Cardiac muscle cell (in vitro differentiated cells and primary cell): ENCODE results near the gene PTGS1. TPM values are rescaled to one million over a fixed set of nuclear protein-coding genes. Genes with fewer than 3 reads are reported as not detected.

Source experiments
- DNase-seq, 2 donors: peaks; one replicate each; pipeline versions ENCODE4 v3.0.0 to v3.0.0-alpha.2; 2010 to 2017; ENCODE audit warnings: low read depth in 1 of 2, low spot score in 1 of 2
- H3K27ac ChIP-seq: fragments of 200-600 bp; sonication (generic); 2 replicates; pipeline ENCODE4 v1.5.1; 2016
- H3K27me3 ChIP-seq: fragments of 200-600 bp; sonication (generic); 2 replicates; pipeline ENCODE4 v1.6.0; 2016; ENCODE audit warnings: control low read depth
- H3K36me3 ChIP-seq: fragments of 200-600 bp; sonication (generic); 2 replicates; pipeline ENCODE4 v1.5.1; 2016; ENCODE audit warnings: control low read depth
- H3K4me1 ChIP-seq: fragments of 200-600 bp; sonication (generic); 2 replicates; pipeline ENCODE4 v1.8.1; 2017; ENCODE audit warnings: low read depth, mild to moderate bottlenecking, mixed run types
- H3K4me3 ChIP-seq: fragments of 200-600 bp; sonication (generic); 2 replicates; pipeline ENCODE4 v1.5.1; 2016; ENCODE audit warnings: mild to moderate bottlenecking
- H3K9me3 ChIP-seq: fragments of 200-600 bp; sonication (generic); 2 replicates; pipeline ENCODE4 v1.5.1; 2017; ENCODE audit warnings: low read depth, mild to moderate bottlenecking, control low read depth
- polyA plus RNA-seq: library from polyadenylated mRNA; unstranded; fragments of >200 nt; fragmentation: Nextera tagmentation; extraction: Ambion mirVana; gene quantifications from 2 replicates; pipeline ENCODE4 v1.2.1, GENCODE V29; 2016
- total RNA-seq: library from RNA; depleted of rRNA; stranded (reverse); fragments of >200 nt; gene quantifications from 2 replicates; pipeline ENCODE4 v1.2.3, GENCODE V29; 2016
- TF ChIP-seq, protein P1 (sequence below): IDR thresholded peaks from 2 replicates; pipeline ENCODE4 v1.5.1; 2012; ENCODE audit warnings: low read depth, mild to moderate bottlenecking, low read length

PTGS1 gene
- total and polyA plus RNA-seq, 2 experiments from 2014 or later = 1.2 TPM; not detected in 1

DNA sequence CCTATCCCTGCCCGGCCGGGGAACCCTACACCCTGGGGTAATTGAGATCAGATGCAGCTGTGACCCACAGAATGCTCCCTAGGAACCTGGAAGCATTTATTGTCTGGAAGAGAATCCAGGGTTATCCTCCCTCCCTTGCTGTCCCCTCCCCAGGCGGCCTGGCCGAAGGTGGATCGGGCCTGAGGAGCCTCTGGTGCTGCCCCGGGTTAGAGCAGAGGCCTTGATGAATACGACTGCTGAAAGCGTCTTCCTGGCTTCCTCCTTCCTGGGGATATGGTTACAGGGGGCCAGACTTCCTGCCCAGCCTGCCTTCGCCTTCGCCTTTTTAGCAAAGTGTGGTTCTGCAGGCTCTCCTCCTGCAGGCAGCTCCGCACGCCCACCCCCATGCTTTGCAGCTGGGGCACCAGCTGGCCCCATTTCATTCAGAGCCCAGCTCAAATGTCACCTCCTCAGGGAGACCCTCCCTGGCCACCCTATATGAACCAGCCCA is 22.5 kb upstream of the PTGS1 start:
- Histone ChIP-seq H3K9me3 (no peaks in the 10 kb centered on the region), H3K4me3 (no peak overlapping the region), H3K4me1 (no peaks in the 10 kb centered on the region), H3K36me3 (no peaks in the 10 kb centered on the region), H3K27ac (no peak overlapping the region), H3K27me3 (peaks cover 13% of the 10 kb centered on the region)
- no peak for DNase-seq
- TF ChIP-seq, protein P1, sequence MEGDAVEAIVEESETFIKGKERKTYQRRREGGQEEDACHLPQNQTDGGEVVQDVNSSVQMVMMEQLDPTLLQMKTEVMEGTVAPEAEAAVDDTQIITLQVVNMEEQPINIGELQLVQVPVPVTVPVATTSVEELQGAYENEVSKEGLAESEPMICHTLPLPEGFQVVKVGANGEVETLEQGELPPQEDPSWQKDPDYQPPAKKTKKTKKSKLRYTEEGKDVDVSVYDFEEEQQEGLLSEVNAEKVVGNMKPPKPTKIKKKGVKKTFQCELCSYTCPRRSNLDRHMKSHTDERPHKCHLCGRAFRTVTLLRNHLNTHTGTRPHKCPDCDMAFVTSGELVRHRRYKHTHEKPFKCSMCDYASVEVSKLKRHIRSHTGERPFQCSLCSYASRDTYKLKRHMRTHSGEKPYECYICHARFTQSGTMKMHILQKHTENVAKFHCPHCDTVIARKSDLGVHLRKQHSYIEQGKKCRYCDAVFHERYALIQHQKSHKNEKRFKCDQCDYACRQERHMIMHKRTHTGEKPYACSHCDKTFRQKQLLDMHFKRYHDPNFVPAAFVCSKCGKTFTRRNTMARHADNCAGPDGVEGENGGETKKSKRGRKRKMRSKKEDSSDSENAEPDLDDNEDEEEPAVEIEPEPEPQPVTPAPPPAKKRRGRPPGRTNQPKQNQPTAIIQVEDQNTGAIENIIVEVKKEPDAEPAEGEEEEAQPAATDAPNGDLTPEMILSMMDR = no peak

DNA sequence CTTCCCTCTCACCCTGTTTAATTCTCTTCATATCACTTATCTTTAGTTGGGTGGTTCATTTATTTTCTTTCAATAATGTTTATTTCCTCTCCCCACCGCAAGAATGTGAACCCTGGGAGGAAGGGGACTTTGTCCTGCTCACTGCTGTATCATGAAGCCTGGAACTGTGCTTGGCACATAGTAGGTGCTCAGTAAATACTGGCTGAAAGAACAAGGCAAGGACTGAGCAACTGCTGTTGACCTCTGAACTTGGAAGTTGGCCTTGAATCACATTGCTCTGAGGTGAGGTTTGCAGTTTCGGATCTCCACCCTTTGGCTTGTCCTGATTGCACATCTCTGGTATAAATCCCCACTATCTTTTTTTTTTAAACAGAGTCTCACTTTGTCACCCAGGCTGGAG is 22.0 kb upstream of the PTGS1 start:
- Histone ChIP-seq H3K9me3 (no peaks in the 10 kb centered on the region), H3K4me1 (no peaks in the 10 kb centered on the region), H3K4me3 (no peak overlapping the region), H3K27me3 (peaks cover 13% of the 10 kb centered on the region), H3K27ac (no peak overlapping the region), H3K36me3 (no peaks in the 10 kb centered on the region)
- no peak for DNase-seq
- TF ChIP-seq, protein P1 = no peak

DNA sequence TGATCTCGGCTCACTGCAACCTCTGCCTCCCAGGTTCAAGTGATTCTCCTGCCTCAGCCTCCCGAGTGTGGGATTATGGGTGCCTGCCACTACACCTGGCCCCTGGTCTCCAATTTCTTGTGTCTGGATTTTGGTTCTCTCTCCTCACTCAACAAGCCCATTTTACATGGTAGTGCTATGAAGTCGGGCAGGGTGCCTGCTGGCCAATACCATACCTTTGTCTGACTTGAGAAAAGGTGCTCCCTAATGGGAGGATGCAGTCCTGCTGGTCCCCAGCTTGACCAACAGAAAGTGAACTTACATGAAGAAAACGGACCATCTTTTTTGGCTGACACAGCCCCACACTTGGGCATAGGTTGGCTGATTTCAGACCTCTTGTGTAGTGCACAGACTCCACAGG is 21.6 kb upstream of the PTGS1 start:
- TF ChIP-seq, protein P1 = no peak
- Histone ChIP-seq H3K27me3 (peaks cover 13% of the 10 kb centered on the region), H3K9me3 (no peaks in the 10 kb centered on the region), H3K27ac (no peak overlapping the region), H3K4me3 (no peak overlapping the region), H3K4me1 (no peaks in the 10 kb centered on the region), H3K36me3 (no peaks in the 10 kb centered on the region)
- no peak for DNase-seq

DNA sequence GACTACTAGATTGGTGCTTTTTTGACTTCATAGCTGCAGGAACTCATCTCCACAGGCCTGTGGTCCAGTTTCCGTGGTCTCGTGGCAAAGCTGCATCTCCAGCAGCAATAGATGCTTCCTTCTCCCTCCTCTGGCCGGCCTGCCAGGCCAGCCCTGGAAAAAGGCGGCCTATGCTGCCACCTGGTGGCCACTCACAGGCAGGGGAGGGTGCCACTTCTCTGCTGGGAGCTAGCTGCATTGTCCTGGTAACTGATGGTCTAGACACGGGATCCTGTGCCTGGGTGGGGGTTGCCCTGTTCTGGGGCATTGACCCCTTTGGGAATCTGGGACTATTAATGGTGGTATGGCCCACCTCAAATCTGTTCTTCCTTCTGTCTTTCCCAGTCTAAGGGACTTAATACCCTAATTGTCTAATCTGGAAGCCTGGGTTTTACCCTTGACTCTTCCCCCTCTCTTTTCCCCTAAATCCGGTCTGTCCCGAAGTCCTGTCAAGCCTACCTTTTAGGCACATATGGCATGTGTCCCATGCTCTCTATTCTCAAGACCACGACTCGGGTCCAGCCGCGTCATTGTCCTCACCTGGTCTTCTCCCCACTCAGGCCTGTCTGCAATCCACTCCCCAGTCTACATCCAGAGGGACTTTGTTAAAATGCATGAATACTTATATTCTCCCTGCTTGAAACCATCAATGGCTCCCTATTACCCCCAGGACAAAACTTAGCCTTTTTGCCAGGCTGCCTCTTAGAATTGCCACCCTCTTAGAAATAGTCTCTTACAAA is 20.1 kb upstream of the PTGS1 start:
- Histone ChIP-seq H3K4me3 (no peak overlapping the region), H3K9me3 (no peaks in the 10 kb centered on the region), H3K4me1 (no peaks in the 10 kb centered on the region), H3K27ac (no peak overlapping the region), H3K27me3 (peaks cover 13% of the 10 kb centered on the region), H3K36me3 (no peaks in the 10 kb centered on the region)
- TF ChIP-seq, protein P1 = peak; percentile 94
- peak; percentile 80 to 83 for DNase-seq

DNA sequence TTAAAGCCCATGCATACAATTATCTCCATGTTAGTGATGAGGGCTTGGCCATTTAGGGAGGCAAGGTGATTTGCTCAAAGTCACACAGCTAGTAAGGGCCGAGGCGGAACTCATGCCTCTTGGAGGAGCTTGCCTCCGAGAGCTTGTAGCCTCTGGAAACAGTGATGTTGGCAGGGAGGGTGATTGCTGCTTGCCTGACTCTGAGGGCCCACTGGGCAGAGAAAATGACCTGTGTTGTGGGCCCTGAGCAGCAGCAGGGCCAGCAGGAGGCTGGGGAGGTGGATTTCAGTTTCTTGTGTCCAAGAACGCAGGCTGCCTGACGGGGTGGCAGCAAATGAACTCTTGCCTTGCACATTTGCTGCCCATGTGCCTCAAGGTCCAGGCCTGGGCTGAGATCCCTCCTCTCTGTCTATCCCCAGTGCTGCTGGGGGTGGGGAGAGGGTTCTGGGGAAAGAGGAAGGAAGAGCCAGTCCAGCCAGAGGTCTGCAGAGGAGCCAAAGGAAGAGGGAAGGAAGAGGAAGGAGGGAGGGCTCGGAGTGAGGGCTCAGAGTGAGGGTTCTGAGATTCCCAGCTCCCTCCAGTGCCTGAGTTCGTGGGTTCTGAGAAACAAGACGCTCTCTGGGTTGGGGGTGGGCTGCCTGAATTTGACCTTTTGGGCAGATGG is 16.2 kb upstream of the PTGS1 start:
- no peaks in the 10 kb centered on the region for H3K9me3 ChIP-seq
- no peaks in the 10 kb centered on the region for H3K27me3 ChIP-seq
- no peaks in the 10 kb centered on the region for H3K4me1 ChIP-seq
- TF ChIP-seq, protein P1 = no peak
- no peak overlapping the region for H3K27ac ChIP-seq
- no peak for DNase-seq
- H3K4me3 ChIP-seq = no peak overlapping the region
- H3K36me3 ChIP-seq = no peaks in the 10 kb centered on the region
